Stimulated activated CD4-positive, alpha-beta T cell treated with anti-CD3 and anti-CD28 coated beads, TNF-alpha, amount 100 ng/mL, for 4 hours (primary cell): Measurements from ENCODE around the gene GFRA1.

Experiments
- DNase-seq, 3 experiments: peaks; one replicate each; pipeline ENCODE4 v3.0.0-alpha.2; 2020; ENCODE audit warnings: low read depth in 3 of 3

The GFRA1 gene

DNA sequence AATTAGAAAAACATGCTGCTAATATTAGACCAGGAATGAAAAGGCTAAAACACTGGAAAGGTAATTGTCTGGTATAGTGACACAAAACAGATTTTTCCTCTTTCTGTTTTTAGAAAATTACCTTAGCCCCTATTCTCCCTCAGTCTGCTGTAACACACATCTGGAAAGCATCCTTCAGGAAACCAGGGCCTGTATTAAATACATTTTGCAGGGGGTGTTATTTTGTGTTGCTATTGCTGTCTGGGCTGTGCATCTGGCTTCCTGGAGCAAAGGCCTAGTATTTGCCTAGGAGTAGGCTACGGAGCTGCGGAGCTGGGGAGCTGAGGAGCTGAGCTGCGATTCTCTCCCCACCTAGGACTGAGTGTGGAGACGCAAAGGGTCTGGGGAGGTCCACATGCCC, 169.3 kb downstream of the GFRA1 start:
- DNase-seq, result no peak

DNA sequence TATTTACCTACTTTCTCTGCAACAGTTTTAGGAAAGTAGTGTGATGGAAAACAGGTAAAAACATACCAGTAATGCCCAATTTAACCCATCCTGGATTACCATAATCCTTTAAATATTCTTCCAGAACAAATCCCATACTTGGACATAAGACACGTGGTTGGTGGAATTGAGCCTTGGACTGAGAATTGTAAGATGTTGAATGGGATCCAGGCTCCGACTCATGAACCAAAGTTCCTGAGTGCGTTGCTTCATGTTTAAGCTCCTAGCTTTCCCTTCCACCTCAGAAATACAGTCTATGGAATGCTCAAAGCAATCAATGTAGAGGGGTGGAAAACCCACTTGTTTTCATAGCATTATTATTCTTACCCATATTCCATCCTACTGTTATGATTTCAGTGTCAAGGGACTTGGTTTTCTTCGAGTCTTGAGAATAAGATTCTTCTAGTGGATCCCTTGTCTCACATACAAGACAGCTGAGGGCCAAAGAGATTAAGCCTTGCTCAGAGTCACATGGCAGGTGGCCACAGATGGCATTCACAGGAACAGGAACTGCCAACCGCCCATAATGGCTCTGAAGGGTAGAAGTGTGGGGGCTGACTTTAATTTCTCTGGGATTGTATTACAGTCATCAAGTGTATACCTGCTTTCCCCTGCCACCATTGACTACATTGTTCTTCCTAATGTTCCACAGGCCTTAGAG, 171.2 kb downstream of the GFRA1 start:
- DNase-seq, result no peak

- no peak for DNase-seq
Observed at GRCh38 chr10:116100984-116101383, 172.0 kb downstream of the GFRA1 start.

DNA sequence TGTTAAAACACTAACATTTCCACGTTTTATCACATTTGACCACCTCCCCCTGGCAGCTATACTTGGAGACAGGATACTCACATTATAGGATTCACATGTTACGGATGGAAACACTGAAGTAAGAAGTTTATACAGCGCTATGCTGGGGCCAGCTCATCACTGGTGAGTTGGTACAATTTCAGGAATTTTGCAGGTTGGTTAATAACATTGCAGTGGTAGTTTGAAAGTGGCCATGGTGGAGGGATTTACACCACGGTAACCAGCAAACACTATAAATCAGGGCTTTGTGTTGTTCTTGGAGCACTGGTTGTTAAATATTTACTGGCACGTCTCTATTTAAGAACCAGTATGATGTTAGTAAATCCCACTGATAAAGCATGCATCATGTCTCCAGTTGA, 174.0 kb downstream of the GFRA1 start:
- DNase-seq, result no peak

- no peak for DNase-seq
Observed at GRCh38 chr10:116098411-116099022, 174.5 kb downstream of the GFRA1 start.

- DNase-seq, result no peak
Observed at GRCh38 chr10:116097239-116097784, 175.7 kb downstream of the GFRA1 start.

DNA sequence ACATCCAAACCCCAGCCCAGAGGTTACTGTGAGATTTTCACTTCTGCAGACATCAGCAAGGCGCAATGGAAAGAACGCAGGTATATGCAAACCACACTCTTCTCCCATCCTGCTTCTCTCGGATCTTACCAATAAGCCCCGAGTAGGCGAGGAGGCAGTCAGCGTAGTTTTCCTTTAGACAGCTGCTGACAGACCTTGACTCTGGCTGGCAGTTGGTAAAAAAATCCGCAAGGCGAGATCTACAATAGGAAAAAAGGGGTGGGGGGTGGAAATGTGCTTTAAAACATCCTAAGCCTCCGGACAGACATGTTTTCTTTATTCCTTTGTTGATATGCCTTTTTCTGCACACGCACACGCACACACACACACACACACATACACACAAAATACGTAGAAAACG, 176.5 kb downstream of the GFRA1 start:
- no peak for DNase-seq

DNA sequence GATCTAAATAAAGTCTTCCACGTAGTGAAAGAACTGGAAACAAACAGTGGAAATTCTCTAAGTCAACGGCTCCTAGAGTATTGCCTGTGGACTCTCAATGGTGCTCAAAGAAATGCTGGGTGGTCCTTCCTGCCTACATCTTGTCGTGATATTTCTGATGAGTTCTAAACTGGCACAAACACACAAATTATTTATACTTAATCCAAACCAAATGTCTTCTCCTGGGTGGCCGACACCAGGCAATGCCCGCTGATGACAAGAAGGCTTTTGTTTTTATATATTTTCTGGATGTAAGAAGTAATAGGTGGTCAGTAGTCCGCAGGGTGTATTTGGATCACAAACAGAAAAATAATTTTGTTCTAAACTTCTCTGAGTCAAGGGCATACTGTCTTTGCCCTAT, 178.7 kb downstream of the GFRA1 start:
- DNase-seq, result no peak

- DNase-seq, result no peak
Observed at GRCh38 chr10:116093031-116093430, 180.0 kb downstream of the GFRA1 start.

- no peak for DNase-seq
Observed at GRCh38 chr10:116088985-116089384, 184.0 kb downstream of the GFRA1 start.

DNA sequence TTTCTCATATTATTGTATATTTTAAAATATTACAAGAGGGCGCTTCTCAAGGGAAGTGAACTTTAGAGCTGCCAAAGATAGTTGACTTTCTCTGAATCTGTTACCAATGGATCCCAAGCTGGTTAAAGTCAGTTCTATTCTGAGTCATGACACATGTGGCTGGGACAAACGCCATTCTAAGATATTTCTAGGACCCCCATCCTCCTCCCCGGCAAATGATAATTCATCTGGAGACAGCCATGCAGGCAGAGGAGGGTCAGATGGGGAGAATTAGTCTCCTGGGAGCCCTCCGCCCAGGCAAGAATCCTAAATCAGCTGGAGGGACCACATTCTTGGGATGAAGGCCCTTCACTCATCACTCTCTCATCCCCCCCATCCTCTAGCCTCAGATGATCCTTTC, 187.7 kb downstream of the GFRA1 start:
- DNase-seq, result no peak

GRCh38 chr10:116084161-116084560, 188.8 kb downstream of the GFRA1 start:
- DNase-seq, result no peak

DNA sequence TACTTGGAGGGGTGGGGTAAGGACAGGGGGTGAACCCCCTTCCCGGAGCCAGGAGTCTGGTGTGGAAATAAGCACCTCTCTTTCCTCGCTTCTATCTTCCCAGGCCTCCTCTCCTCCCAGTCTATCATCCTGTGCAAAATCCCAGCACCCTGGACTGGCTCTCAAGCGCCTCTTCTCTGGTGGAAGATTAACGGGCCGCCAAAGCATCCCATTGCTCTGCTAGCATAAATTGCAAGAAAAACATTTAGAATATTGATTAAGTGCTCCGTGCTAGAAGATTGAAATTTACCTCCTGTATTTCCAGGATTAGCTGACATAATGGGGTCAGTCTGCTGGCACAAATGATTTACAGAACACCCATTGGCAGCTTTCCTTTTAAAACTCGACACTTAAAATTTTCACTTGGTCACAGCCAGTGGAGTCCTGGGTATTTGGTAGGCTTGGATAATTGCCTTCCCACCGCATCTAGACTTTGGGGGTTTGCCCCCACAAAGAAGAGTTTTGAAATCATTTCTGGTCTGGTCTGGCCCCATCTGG, 189.7 kb downstream of the GFRA1 start:
- no peak for DNase-seq

DNA sequence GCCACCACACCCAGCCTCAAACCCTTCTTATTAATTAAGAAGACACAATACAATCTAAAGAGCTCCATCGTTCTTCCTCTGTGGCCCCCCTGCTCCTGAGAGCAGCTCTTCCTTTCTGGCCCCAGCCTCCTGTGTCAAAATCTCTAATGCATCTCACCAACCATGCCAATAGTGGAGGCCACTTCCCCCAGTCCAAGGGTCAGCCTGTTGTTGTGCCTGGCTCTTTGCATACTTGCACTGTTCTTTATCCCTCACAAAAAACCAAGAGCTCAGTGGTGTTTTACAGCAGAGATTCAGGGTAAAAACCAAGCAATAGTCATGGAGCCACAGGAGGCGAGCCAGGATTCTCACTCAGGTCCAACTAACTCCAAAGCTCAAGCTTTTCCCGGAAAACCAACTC, 190.2 kb downstream of the GFRA1 start:
- no peak for DNase-seq

DNA sequence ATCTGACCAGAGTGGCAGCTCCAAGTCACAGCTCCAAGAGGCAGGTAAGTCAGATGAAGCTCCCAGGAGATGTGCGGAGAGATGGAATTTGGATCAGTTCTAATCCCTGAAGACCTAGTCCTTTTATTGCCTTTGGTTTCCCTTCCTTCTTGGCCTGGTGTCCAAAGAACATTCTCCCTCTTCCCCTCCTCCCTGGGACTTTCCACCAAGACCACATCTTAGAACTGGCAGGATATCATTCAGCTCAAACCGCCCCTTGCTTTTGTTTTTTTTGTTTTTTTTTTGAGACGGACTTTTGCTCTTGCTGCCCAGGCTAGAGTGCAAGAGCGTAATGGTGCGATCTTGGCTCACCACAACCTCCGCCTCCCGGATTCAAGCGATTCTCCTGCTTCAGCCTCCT, 190.8 kb downstream of the GFRA1 start:
- DNase-seq, result no peak

GRCh38 chr10:116080553-116080952, 192.5 kb downstream of the GFRA1 start:
- no peak for DNase-seq

DNA sequence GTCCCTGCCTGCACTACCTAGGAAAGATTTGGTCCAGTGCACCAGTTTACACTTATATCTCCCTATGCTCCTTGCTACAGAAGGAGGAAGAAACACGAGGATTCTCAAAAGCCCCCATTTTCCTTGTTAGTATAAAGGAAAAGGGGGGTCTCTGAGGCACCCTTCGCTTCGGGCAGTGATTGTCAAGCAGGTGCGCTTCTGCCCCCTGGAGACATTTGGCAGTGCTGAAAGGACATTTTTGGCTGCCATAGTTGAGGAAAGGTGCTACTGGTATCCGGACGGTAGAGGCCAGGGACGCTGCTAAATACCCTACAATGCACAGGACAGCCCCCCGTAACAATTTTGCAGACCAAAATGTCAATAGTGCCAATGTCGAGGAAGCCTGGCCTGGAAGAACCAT, 193.7 kb downstream of the GFRA1 start:
- DNase-seq, result no peak

DNA sequence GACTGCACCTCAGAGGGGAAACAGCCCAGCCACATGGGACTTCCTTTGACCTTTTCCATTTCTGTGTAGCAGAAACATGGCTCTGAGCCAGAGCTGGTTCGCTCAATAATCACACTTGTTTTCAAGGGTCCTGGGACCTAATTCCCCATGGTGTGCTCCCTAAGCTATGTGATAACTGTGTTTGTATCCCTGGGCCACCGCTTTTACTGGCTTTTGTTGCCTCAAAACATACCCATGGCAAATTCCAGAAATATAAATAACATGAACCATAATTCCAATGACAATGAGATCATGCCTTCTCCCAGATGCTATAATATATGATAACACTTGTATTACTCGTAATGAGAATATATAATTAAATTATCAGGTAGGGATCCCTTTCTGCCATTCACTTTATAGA, 196.4 kb downstream of the GFRA1 start:
- DNase-seq, result no peak

GRCh38 chr10:116073510-116073909, 199.5 kb downstream of the GFRA1 start:
- no peak for DNase-seq

DNA sequence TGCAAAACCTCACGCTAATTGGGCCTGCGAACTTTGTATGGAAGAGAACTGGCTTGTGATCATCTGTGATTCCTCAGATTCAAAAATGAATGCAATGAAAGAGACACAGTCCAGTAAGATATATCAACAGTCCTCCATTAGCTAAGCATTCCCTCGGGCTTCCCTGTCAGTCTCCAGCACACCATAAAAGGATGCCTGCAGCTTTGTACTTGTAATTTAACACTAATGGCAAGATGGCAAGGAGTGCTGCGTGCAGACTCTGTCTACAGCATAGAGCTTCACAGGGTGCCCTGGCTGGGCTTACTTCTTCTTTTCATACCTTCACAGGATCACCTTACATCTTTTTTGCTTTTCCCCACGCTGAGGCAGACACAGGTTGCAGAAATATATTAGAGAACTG, 200.0 kb downstream of the GFRA1 start:
- no peak for DNase-seq

GRCh38 chr10:116071453-116072148, 201.4 kb downstream of the GFRA1 start:
- DNase-seq, result no peak

DNA sequence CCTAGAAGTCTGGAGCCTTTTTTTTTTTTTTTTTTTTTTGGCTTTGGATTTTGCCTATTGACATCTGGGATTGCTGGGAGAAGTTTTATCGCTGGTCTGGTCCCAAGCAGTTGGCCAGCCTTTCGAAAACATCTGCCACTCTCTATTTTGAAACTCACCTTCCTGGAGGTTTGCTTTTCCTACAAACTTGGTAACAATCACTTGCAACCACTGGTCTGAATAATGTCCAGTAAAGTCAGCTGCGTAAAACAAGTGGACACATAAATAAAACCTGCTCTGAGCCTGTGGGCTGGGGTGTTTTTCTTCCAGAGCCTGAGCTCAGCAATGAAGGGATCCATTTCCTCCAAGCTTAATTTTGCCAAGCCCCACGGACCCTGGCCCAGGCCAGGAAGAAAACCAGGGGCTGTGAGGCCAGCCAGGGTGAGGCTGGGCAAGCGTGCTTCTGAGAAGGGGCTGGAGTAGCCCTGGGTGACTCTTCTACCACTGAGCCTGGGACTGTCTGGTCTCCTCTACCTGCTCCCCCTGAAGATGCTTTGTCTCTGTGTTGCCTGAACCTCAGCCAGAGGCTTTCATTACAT, 202.2 kb downstream of the GFRA1 start:
- DNase-seq, result no peak
